Progenitor cell of endocrine pancreas (in vitro differentiated cells): ENCODE results near the gene RPLP2. TPM values are rescaled to one million over a fixed set of nuclear protein-coding genes. Genes with fewer than 3 reads are reported as not detected.

ENCODE experiments used
- DNase-seq: peaks from one replicate; pipeline ENCODE4 v3.0.0; 2021; ENCODE audit warnings: low spot score; ENCODE audit not compliant: unreplicated experiment
- H3K27ac Mint-ChIP-seq: 2 replicates; pipeline ENCODE4 v1.8.0; 2021; ENCODE audit warnings: mild to moderate bottlenecking, moderate library complexity, mixed read lengths
- H3K27me3 Mint-ChIP-seq: 2 replicates; pipeline ENCODE4 v1.8.0; 2021; ENCODE audit warnings: mixed read lengths
- H3K36me3 Mint-ChIP-seq: 2 replicates; pipeline ENCODE4 v1.8.0; 2022; ENCODE audit warnings: mixed read lengths; ENCODE audit not compliant: insufficient read depth
- H3K4me1 Mint-ChIP-seq: 2 replicates; pipeline ENCODE4 v1.8.0; 2021; ENCODE audit warnings: low read depth, mixed read lengths
- H3K4me3 Mint-ChIP-seq: 2 replicates; pipeline ENCODE4 v1.8.0; 2021; ENCODE audit warnings: low read depth, mild to moderate bottlenecking, moderate library complexity, mixed read lengths
- H3K9me3 Mint-ChIP-seq: 2 replicates; pipeline ENCODE4 v1.8.0; 2021; ENCODE audit warnings: low read depth, mixed read lengths
- CTCF ChIP-seq: fragments of 200-600 bp; sonication (generic); IDR thresholded peaks from one replicate; pipeline ENCODE4 v1.5.0; 2021; ENCODE audit warnings: antibody characterized with exemption, mild to moderate bottlenecking; ENCODE audit not compliant: unreplicated experiment
- total RNA-seq: library from RNA; stranded (reverse); gene quantifications from 2 replicates; pipeline ENCODE4 v1.2.1, GENCODE V29; 2021

Gene RPLP2
- total RNA-seq, 1 donor from 2014 or later = 1,463 TPM

GRCh38 chr11:819943-820649 lies 10.3 kb downstream of the RPLP2 start:
- Mint-ChIP-seq H3K4me3 (peak overlapping the region; percentile 77), H3K36me3 (peaks cover 4% of the 10 kb centered on the region), H3K9me3 (no peaks in the 10 kb centered on the region), H3K27ac (peak overlapping the region; percentile 78), H3K27me3 (no peaks in the 10 kb centered on the region), H3K4me1 (peaks cover 4% of the 10 kb centered on the region)
- peak; percentile 60 for DNase-seq
- TF ChIP-seq CTCF = no peak

GRCh38 chr11:820655-821511 lies 11.1 kb downstream of the RPLP2 start:
- H3K9me3 Mint-ChIP-seq = no peaks in the 10 kb centered on the region
- H3K36me3 Mint-ChIP-seq = peaks cover 4% of the 10 kb centered on the region
- no peak overlapping the region for H3K27ac Mint-ChIP-seq

GRCh38 chr11:821512-822371 lies 12.0 kb downstream of the RPLP2 start:
- no peak for DNase-seq
- no peak for TF ChIP-seq CTCF
- Mint-ChIP-seq H3K27me3 (no peaks in the 10 kb centered on the region), H3K36me3 (peaks cover 2% of the 10 kb centered on the region), H3K4me3 (peak overlapping the region; percentile 26), H3K4me1 (peaks cover 6% of the 10 kb centered on the region), H3K9me3 (no peaks in the 10 kb centered on the region), H3K27ac (no peak overlapping the region)

More at GRCh38 chr11:820655-821511, 11.1 kb downstream of the RPLP2 start:
- Mint-ChIP-seq H3K4me3 (peak overlapping the region; percentile 77), H3K4me1 (peaks cover 5% of the 10 kb centered on the region), H3K27me3 (no peaks in the 10 kb centered on the region)
- TF ChIP-seq CTCF = no peak
- no peak for DNase-seq

- Mint-ChIP-seq H3K4me3 (no peak overlapping the region), H3K27ac (no peak overlapping the region), H3K27me3 (peaks cover 11% of the 10 kb centered on the region), H3K9me3 (no peaks in the 10 kb centered on the region), H3K36me3 (peaks cover 2% of the 10 kb centered on the region), H3K4me1 (peaks cover 10% of the 10 kb centered on the region)
- TF ChIP-seq CTCF = no peak
- no peak for DNase-seq
Measured at GRCh38 chr11:823441-824291, 13.9 kb downstream of the RPLP2 start.
